Measurements from ENCODE around the gene PPP1R15A. TPM values are rescaled to one million over a fixed set of nuclear protein-coding genes. Genes with fewer than 3 reads are reported as not detected.

The PPP1R15A gene
- total RNA-seq, result 71.7 TPM

GRCh38 chr19:48872182-48872883 lies at the start of gene PPP1R15A:
Gene PPP1R15A (plus strand): TSS chr19:48872421. CDS start chr19:48873234, 813 bp downstream.

GRCh38 chr19:48836089-48837017 lies 35.9 kb upstream of the PPP1R15A start, which contains the start of gene HSD17B14:
Gene HSD17B14 (minus strand): TSS chr19:48836491. CDS start chr19:48836411, 80 bp downstream.

DNA sequence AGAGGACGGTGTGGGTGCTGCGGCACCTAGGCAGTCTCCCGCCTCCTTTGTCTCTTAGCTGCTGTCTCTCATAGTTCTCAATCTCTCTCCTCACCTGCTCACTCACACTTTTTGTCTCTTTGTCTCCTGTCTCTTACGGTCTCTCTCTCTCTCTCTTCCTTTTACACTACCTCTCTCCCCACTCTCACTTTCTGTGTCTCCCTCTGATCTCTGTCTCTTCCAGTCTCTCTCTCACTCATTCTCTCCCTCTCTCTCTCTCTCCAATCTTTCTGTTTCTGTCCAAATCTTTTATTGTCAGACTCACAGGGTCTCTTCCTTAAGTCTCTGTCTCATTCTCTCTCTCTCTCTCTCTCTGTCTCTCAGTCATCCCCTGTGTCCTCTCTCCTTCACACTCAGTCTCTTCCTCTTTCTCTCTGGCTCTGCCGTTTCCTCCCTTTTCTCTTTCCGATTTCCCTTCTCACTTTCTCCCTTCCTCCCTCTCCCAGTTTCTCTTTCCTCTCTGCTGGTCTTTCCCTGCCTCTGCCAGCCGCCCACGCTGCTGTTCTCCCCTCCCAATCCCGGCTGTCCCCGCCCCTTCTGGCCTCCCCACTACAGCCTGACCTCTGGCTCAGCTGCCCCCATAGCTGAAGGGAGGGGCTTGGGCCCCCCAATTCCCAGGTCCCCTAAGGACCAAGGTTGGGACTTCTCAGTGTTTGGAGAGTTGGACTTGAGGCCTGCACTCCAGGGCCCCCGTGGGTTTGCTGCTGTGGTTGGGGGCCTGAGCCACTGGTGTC lies 3.9 kb upstream of the PPP1R15A start, which contains the start of gene PLEKHA4:
TSS of gene PLEKHA4 (minus strand) at position 504 of the 773 bp plus-strand sequence. CDS start 997 bp downstream, outside the sequence.

DNA sequence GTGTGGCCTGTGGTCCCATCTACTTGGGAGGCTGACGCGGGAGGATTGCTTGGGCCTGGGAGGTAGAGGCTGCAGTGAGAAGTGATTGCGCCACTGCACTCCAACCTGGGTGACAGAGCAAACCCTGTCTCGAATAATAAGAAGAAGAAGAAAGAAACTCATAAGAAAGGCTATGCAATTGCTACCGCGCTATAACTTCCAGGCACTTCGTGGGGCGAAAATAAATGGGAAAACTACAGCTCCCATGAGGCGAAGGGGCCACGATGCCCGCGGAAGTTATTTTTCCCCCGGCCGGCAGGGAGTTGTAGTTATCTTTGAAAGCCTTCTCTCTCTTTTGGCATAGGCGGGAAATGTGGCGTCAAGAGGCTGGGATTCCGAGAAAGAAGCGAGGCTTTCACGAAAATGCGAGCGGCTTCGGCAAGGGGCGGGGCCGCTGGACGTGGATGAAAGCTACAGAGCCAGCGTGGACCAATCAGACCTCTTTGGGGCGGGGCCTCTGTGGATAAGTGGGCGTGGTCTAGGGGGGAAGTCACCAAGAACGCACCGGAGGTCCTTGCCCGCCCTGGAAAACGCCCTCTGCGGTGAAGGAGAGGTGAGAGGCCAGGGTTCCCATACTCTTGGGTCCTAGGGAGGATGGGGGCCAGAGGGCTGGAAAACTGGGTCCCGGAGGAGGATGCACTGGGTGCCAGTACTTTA lies 27.7 kb downstream of the PPP1R15A start, which contains the start of gene NUCB1:
TSS of gene NUCB1 (plus strand) at position 532 of the 696 bp plus-strand sequence. CDS start 485 bp downstream, outside the sequence.

Other genes starting within 250 kb of the PPP1R15A start
- 17.2 TPM for gene DBP, start 235.0 kb upstream of the PPP1R15A start, total RNA-seq
- 3.5 TPM for gene CA11, start 226.2 kb upstream of the PPP1R15A start, total RNA-seq
- 0.76 TPM for gene NTN5, start 199.4 kb upstream of the PPP1R15A start, total RNA-seq
- 1.5 TPM for gene FUT2, start 176.4 kb upstream of the PPP1R15A start, total RNA-seq
- gene MAMSTR, start 152.7 kb upstream of the PPP1R15A start, total RNA-seq, result 8.9 TPM
- 23.2 TPM for gene RASIP1, start 131.8 kb upstream of the PPP1R15A start, total RNA-seq
- 0.12 TPM for gene IZUMO1, start 125.5 kb upstream of the PPP1R15A start, total RNA-seq
- 5.0 TPM for gene FUT1, start 119.8 kb upstream of the PPP1R15A start, total RNA-seq
- gene FGF21, start 116.9 kb upstream of the PPP1R15A start, total RNA-seq, result not detected
- 36.3 TPM for gene BCAT2, start 61.4 kb upstream of the PPP1R15A start, total RNA-seq
- gene HSD17B14, start 35.9 kb upstream of the PPP1R15A start, total RNA-seq, result 12.0 TPM
- 18.1 TPM for gene PLEKHA4, start 3.8 kb upstream of the PPP1R15A start, total RNA-seq
- 0.29 TPM for gene TULP2, start 26.3 kb downstream of the PPP1R15A start, total RNA-seq
- gene NUCB1, start 27.9 kb downstream of the PPP1R15A start, total RNA-seq, result 221 TPM
- gene DHDH, start 61.3 kb downstream of the PPP1R15A start, total RNA-seq, result 1.4 TPM
- gene BAX, start 82.5 kb downstream of the PPP1R15A start, total RNA-seq, result 30.8 TPM
- gene FTL, start 92.9 kb downstream of the PPP1R15A start, total RNA-seq, result 1,684 TPM
- 51.8 TPM for gene GYS1, start 120.9 kb downstream of the PPP1R15A start, total RNA-seq
- gene RUVBL2, start 121.5 kb downstream of the PPP1R15A start, total RNA-seq, result 105 TPM
- 1.1 TPM for gene LHB, start 144.7 kb downstream of the PPP1R15A start, total RNA-seq
- gene CGB3, start 151.9 kb downstream of the PPP1R15A start, total RNA-seq, result not detected
- not detected for gene CGB2, start 159.5 kb downstream of the PPP1R15A start, total RNA-seq
- gene CGB1, start 164.5 kb downstream of the PPP1R15A start, total RNA-seq, result not detected
- gene CGB5, start 171.4 kb downstream of the PPP1R15A start, total RNA-seq, result not detected
- not detected for gene CGB8, start 176.7 kb downstream of the PPP1R15A start, total RNA-seq
- gene CGB7, start 185.3 kb downstream of the PPP1R15A start, total RNA-seq, result 1.3 TPM
- gene NTF4, start 192.4 kb downstream of the PPP1R15A start, total RNA-seq, result 5.4 TPM
- 2.3 TPM for gene KCNA7, start 200.3 kb downstream of the PPP1R15A start, total RNA-seq
- gene SNRNP70, start 213.0 kb downstream of the PPP1R15A start, total RNA-seq, result 266 TPM
- gene LIN7B, start 241.9 kb downstream of the PPP1R15A start, total RNA-seq, result 8.0 TPM
- not detected for gene C19orf73, start 246.7 kb downstream of the PPP1R15A start, total RNA-seq
- gene PPFIA3, start 247.1 kb downstream of the PPP1R15A start, total RNA-seq, result 6.9 TPM

Data from metanephros (tissue), 1 donor.